HEK293T (cell line): ENCODE results near the gene LTB4R2.

Experiments
- BHLHE40 ChIP-seq: fragments of 450-650 bp; IDR thresholded peaks from 2 replicates; pipeline ENCODE4 v1.6.1; 2016; ENCODE audit warnings: mild to moderate bottlenecking, moderate library complexity, borderline replicate concordance
- CTBP1 ChIP-seq: fragments of 450-650 bp; IDR thresholded peaks from 2 replicates; pipeline ENCODE4 v1.6.1; 2016; ENCODE audit warnings: borderline replicate concordance
- ELF4 ChIP-seq: fragments of 450-650 bp; IDR thresholded peaks from 2 replicates; pipeline ENCODE4 v1.6.1; 2017; ENCODE audit warnings: antibody characterized with exemption
- FOXA1 ChIP-seq: fragments of 450-650 bp; IDR thresholded peaks from 2 replicates; pipeline ENCODE4 v1.6.1; 2016; ENCODE audit warnings: mild to moderate bottlenecking
- FOXK2 ChIP-seq: fragments of 450-650 bp; IDR thresholded peaks from 2 replicates; pipeline ENCODE4 v1.6.1; 2016; ENCODE audit warnings: mild to moderate bottlenecking
- FOXM1 ChIP-seq: fragments of 450-650 bp; IDR thresholded peaks from 2 replicates; pipeline ENCODE4 v1.6.1; 2017; ENCODE audit warnings: mild to moderate bottlenecking, borderline replicate concordance
- L3MBTL2 ChIP-seq: fragments of 450-650 bp; conservative IDR thresholded peaks from 2 replicates; pipeline ENCODE4 v1.6.1; 2016; ENCODE audit warnings: mild to moderate bottlenecking
- LEF1 ChIP-seq: fragments of 450-650 bp; IDR thresholded peaks from 2 replicates; pipeline ENCODE4 v1.6.1; 2017; ENCODE audit warnings: mild to moderate bottlenecking, borderline replicate concordance
- SP1 ChIP-seq: fragments of 450-650 bp; IDR thresholded peaks from 2 replicates; pipeline ENCODE4 v1.6.1; 2017
- ZNF384 ChIP-seq: fragments of 450-650 bp; IDR thresholded peaks from 2 replicates; pipeline ENCODE4 v1.6.1; 2016

- TF ChIP-seq ZNF384: no peak
- no peak for TF ChIP-seq BHLHE40
- no peak for TF ChIP-seq SP1
- TF ChIP-seq FOXM1: no peak
- TF ChIP-seq L3MBTL2: no peak
- TF ChIP-seq LEF1: no peak
- TF ChIP-seq FOXA1: no peak
- TF ChIP-seq ELF4: no peak
- no peak for TF ChIP-seq CTBP1
- no peak for TF ChIP-seq FOXK2
Observed at GRCh38 chr14:24316597-24316950, 6.6 kb downstream of the LTB4R2 start.
